ENCODE data around the gene GPI. TPM values are rescaled to one million over a fixed set of nuclear protein-coding genes. Genes with fewer than 3 reads are reported as not detected.

GPI gene
- total and polyA plus RNA-seq, 2 donors (not counting 3 experiments of a cell fraction or from before 2014, with no cell fraction given) = 131 to 273 TPM

DNA sequence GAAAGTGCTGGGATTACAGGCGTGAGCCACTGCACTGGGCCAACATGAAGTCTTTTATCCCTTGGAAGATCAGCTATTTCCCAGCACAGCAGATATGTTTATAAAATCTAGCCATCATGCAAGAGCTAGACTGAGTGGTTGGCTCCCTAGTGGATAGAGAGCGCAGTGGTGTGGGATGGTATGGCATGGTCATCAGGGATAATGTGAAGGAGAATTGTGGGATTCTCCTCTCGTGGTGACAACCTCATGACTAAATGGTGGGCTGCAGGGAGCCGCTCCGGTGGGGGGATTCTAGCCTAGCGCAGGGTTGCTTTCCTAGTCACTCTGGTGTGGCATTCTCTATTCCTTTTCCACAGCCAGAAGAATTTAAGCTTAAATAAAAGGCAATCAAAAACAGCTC is 43.3 kb upstream of the GPI start:
- intact Hi-C loops (cut with micrococcal nuclease) (no loop called here), dilution Hi-C loops (cut with MboI; ENCODE audit: extremely low pct_ligation_motif_present, low sequenced_read_pairs) (loop anchor here (10.0 kb wide), 1 partner anchor 57 kb away; no protein-coding TSS in a partner anchor)
- no peaks in the 10 kb centered on the region for H3K9me1 ChIP-seq (replicated peaks; ENCODE audit: control insufficient read depth, extremely low read depth, insufficient read depth, low read length)
- H3K9ac ChIP-seq (replicated peaks; ENCODE audit: extremely low read depth, insufficient read depth, low read length) = no peak overlapping the region
- no peaks in the 10 kb centered on the region for H3K9me3 ChIP-seq (replicated peaks; ENCODE audit: control insufficient read depth, insufficient read depth, low read length)
- POLR2A ChIA-PET = no interaction called here
- no peak overlapping the region for H3K27ac ChIP-seq (ENCODE audit: insufficient read depth, low read depth, low read length)
- no peak for TF ChIP-seq MAX (IDR thresholded peaks at IDR 0.05; ENCODE audit: insufficient read depth, insufficient read length)
- TF ChIP-seq, protein P1, sequence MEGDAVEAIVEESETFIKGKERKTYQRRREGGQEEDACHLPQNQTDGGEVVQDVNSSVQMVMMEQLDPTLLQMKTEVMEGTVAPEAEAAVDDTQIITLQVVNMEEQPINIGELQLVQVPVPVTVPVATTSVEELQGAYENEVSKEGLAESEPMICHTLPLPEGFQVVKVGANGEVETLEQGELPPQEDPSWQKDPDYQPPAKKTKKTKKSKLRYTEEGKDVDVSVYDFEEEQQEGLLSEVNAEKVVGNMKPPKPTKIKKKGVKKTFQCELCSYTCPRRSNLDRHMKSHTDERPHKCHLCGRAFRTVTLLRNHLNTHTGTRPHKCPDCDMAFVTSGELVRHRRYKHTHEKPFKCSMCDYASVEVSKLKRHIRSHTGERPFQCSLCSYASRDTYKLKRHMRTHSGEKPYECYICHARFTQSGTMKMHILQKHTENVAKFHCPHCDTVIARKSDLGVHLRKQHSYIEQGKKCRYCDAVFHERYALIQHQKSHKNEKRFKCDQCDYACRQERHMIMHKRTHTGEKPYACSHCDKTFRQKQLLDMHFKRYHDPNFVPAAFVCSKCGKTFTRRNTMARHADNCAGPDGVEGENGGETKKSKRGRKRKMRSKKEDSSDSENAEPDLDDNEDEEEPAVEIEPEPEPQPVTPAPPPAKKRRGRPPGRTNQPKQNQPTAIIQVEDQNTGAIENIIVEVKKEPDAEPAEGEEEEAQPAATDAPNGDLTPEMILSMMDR (IDR thresholded peaks at IDR 0.05; ENCODE audit: extremely low read depth in 1 of 2, insufficient read depth in 1 of 2, low read depth in 1 of 2, low read length in 2 of 2) = no peak
- no peak for TF ChIP-seq FOS (IDR thresholded peaks at IDR 0.05; ENCODE audit: borderline replicate concordance, insufficient read depth, low read length)
- TF ChIP-seq JUN (IDR thresholded peaks at IDR 0.05; ENCODE audit: borderline replicate concordance, insufficient read depth, insufficient read length, low read depth) = no peak
- no peak for TF ChIP-seq GATA2 (IDR thresholded peaks at IDR 0.05; ENCODE audit: insufficient read depth, insufficient read length, low read depth, low read length)
- no peak for TF ChIP-seq MYC (IDR thresholded peaks at IDR 0.05; ENCODE audit: low read depth, low read length)
- no peak for TF ChIP-seq EZH2 (IDR thresholded peaks at IDR 0.05; ENCODE audit: borderline replicate concordance, low read depth, low read length, severe bottlenecking)
- TF ChIP-seq POLR2AphosphoS5 (IDR thresholded peaks at IDR 0.05; ENCODE audit: insufficient read depth, low read depth, low read length) = no peak
- no peak for TF ChIP-seq POLR2A (IDR thresholded peaks at IDR 0.05; ENCODE audit: low read depth, low read length)
- CTCF ChIA-PET = interaction anchor here (1.0 to 1.2 kb wide), 2 partner anchors 10 to 39 kb away, joined by 3 read pairs; no protein-coding TSS in a partner anchor
- H3K4me2 ChIP-seq (ENCODE audit: insufficient read depth, low read length) = no peak overlapping the region
- H3K36me3 ChIP-seq (ENCODE audit: control insufficient read depth in 2 of 2, extremely low read depth in 1 of 2, insufficient read depth in 2 of 2, low read length in 2 of 2) = peaks cover 7 to 17% of the 10 kb centered on the region in 2 experiments
- peaks cover 14% of the 10 kb centered on the region for H3K79me2 ChIP-seq (ENCODE audit: control insufficient read depth, insufficient read depth, low read length)
- no peak for FAIRE-seq
- DNase-seq (ENCODE audit: low read depth, low spot score) = no peak
- H4K20me1 ChIP-seq (replicated peaks; ENCODE audit: control insufficient read depth, extremely low read depth, insufficient read depth, low read length) = no peaks in the 10 kb centered on the region
- no TSS peak for BruUV-seq (replicated peaks)
- H3K4me1 ChIP-seq (ENCODE audit: control insufficient read depth, extremely low read depth, insufficient read depth, low read length) = peaks cover 38% of the 10 kb centered on the region
- no peak overlapping the region for H2AFZ ChIP-seq (ENCODE audit: low read depth, low read length)
- no peak overlapping the region for H3K4me3 ChIP-seq (replicated peaks in 1 of 3; ENCODE audit: insufficient read depth in 1 of 3, low read depth in 1 of 3, low read length in 3 of 3)
- H3K27me3 ChIP-seq (ENCODE audit: control insufficient read depth in 2 of 2, insufficient read depth in 2 of 2, low read length in 2 of 2) = no peaks in the 10 kb centered on the region
